Keratinocyte (primary cell): ENCODE data around the gene ZBTB1. TPM values are rescaled to one million over a fixed set of nuclear protein-coding genes. Genes with fewer than 3 reads are reported as not detected.

Experiments used
- DNase-seq: peaks from one replicate; pipeline ENCODE4 v3.0.0-alpha.2; 2011; ENCODE audit warnings: low read depth, missing footprints, low spot score
- FAIRE-seq: peaks from 2 replicates; lab custom pipeline; 2011; peaks lifted over from hg19 to GRCh38; lab: Jason Lieb, UNC
- H2AFZ ChIP-seq: 2 replicates; pipeline ENCODE4 v1.6.0; 2012; ENCODE audit warnings: low read length, control low read depth, inconsistent platforms; ENCODE audit not compliant: control insufficient read depth
- H3K27ac ChIP-seq: 2 replicates; pipeline ENCODE4 v1.5.1; 2011; ENCODE audit warnings: low read length; ENCODE audit not compliant: control insufficient read depth, insufficient read depth
- H3K27me3 ChIP-seq: 3 replicates; pipeline ENCODE4 v1.6.0; 2011; ENCODE audit warnings: low read length; ENCODE audit not compliant: control insufficient read depth, insufficient read depth; ENCODE audit errors: extremely low read depth
- H3K36me3 ChIP-seq, 2 experiments: 2 replicates in 1 of 2; 3 replicates in 1 of 2; pipeline ENCODE4 v1.5.1; 2011; ENCODE audit warnings: low read length in 2 of 2, mild to moderate bottlenecking in 1 of 2; ENCODE audit not compliant: control insufficient read depth in 2 of 2, insufficient read depth in 2 of 2; ENCODE audit errors: extremely low read depth in 1 of 2
- H3K4me1 ChIP-seq: 3 replicates; pipeline ENCODE4 v1.5.1; 2011; ENCODE audit warnings: low read length; ENCODE audit not compliant: control insufficient read depth, insufficient read depth; ENCODE audit errors: extremely low read depth
- H3K4me2 ChIP-seq: 3 replicates; pipeline ENCODE4 v1.6.0; 2011; ENCODE audit warnings: low read depth, low read length; ENCODE audit not compliant: control insufficient read depth, insufficient read depth; ENCODE audit errors: extremely low read depth
- H3K4me3 ChIP-seq, 3 experiments: fragments of 200-600 bp in 1 of 3; sonication (generic) in 1 of 3; 2 replicates in 2 of 3; 3 replicates in 1 of 3; pipeline ENCODE4 v1.5.1; 2011 to 2016; ENCODE audit warnings: low read length in 3 of 3, mild to moderate bottlenecking in 3 of 3, control low read depth in 2 of 3, inconsistent platforms in 1 of 3, low read depth in 1 of 3, mixed read lengths in 1 of 3, mixed run types in 1 of 3, moderate library complexity in 1 of 3; ENCODE audit not compliant: control insufficient read depth in 2 of 3, insufficient read depth in 2 of 3; ENCODE audit errors: extremely low read depth in 1 of 3
- H3K79me2 ChIP-seq: 2 replicates; pipeline ENCODE4 v1.6.0; 2012; ENCODE audit warnings: low read length; ENCODE audit not compliant: control insufficient read depth, insufficient read depth
- H3K9ac ChIP-seq: 3 replicates; pipeline ENCODE4 v1.6.0; 2011; ENCODE audit warnings: low read length; ENCODE audit not compliant: control insufficient read depth, insufficient read depth; ENCODE audit errors: extremely low read depth
- H3K9me1 ChIP-seq: 3 replicates; pipeline ENCODE4 v1.6.0; 2011; ENCODE audit warnings: low read length; ENCODE audit not compliant: control insufficient read depth, insufficient read depth; ENCODE audit errors: extremely low read depth
- H3K9me3 ChIP-seq: 2 replicates; pipeline ENCODE4 v1.5.1; 2012; ENCODE audit warnings: low read depth, low read length; ENCODE audit not compliant: control insufficient read depth
- H4K20me1 ChIP-seq: 3 replicates; pipeline ENCODE4 v1.6.0; 2011; ENCODE audit warnings: low read length; ENCODE audit not compliant: control insufficient read depth, insufficient read depth; ENCODE audit errors: extremely low read depth
- EZH2 ChIP-seq: IDR thresholded peaks from one replicate; pipeline ENCODE4 v1.6.1; 2012; ENCODE audit warnings: inconsistent platforms, mild to moderate bottlenecking, low read length, moderate library complexity
- dilution Hi-C: fragments of 300-500 bp; cut with MboI; formaldehyde crosslinking; loops from one replicate; pipeline ENCODE4 v1.7.0; 2020; ENCODE audit warnings: low sequenced_read_pairs; ENCODE audit not compliant: extremely low pct_ligation_motif_present
- polyA plus RNA-seq, 5 experiments: library from polyadenylated mRNA; depleted of rRNA in 3 of 5; stranded (reverse) in 3 of 5; stranded (forward) in 1 of 5; unstranded in 1 of 5; fragments of >200 nt; gene quantifications; 1 replicate in 1 of 5; 2 replicates in 3 of 5; 3 replicates in 1 of 5; pipeline versions ENCODE4 v1.2.1 to v1.2.3, GENCODE V29; 2011 to 2012; ENCODE audit warnings: missing spikeins in 2 of 5, low read depth in 1 of 5, low replicate concordance in 1 of 5
- TF ChIP-seq, protein P1 (sequence below), 3 experiments: IDR thresholded peaks in 1 of 3; conservative IDR thresholded peaks in 1 of 3; optimal IDR thresholded peaks in 1 of 3; 2 replicates in 2 of 3; 3 replicates in 1 of 3; pipeline versions ENCODE3 to v1.5.1; 2011; ENCODE audit warnings: low read length in 3 of 3, mild to moderate bottlenecking in 3 of 3, moderate library complexity in 2 of 3, control low read depth in 1 of 3, inconsistent platforms in 1 of 3; ENCODE audit not compliant: insufficient read depth in 2 of 3; ENCODE audit errors: extremely low read depth in 1 of 3

Gene ZBTB1
- polyA plus RNA-seq, 1 donor (not counting 4 experiments of a cell fraction or from before 2014, with no cell fraction given): 40.7 TPM

GRCh38 chr14:64488590-64489099, 15.9 kb upstream of the ZBTB1 start:
- Histone ChIP-seq H4K20me1 (no peaks in the 10 kb centered on the region), H2AFZ (no peak overlapping the region), H3K9ac (no peak overlapping the region), H3K4me3 (no peak overlapping the region), H3K79me2 (no peaks in the 10 kb centered on the region), H3K36me3 (peaks cover 4 to 10% of the 10 kb centered on the region in 2 experiments), H3K9me3 (no peaks in the 10 kb centered on the region), H3K9me1 (no peaks in the 10 kb centered on the region), H3K27me3 (no peaks in the 10 kb centered on the region), H3K27ac (no peak overlapping the region), H3K4me1 (no peaks in the 10 kb centered on the region), H3K4me2 (no peak overlapping the region)
- TF ChIP-seq EZH2: no peak
- TF ChIP-seq, protein P1, sequence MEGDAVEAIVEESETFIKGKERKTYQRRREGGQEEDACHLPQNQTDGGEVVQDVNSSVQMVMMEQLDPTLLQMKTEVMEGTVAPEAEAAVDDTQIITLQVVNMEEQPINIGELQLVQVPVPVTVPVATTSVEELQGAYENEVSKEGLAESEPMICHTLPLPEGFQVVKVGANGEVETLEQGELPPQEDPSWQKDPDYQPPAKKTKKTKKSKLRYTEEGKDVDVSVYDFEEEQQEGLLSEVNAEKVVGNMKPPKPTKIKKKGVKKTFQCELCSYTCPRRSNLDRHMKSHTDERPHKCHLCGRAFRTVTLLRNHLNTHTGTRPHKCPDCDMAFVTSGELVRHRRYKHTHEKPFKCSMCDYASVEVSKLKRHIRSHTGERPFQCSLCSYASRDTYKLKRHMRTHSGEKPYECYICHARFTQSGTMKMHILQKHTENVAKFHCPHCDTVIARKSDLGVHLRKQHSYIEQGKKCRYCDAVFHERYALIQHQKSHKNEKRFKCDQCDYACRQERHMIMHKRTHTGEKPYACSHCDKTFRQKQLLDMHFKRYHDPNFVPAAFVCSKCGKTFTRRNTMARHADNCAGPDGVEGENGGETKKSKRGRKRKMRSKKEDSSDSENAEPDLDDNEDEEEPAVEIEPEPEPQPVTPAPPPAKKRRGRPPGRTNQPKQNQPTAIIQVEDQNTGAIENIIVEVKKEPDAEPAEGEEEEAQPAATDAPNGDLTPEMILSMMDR (optimal IDR thresholded peaks at IDR 0.05 in 1 of 3, IDR thresholded peaks at IDR 0.05 in 1 of 3, conservative IDR thresholded peaks at IDR 0.05 in 1 of 3; ENCODE audit: extremely low read depth in 1 of 3, insufficient read depth in 2 of 3, low read length in 3 of 3): no peak
- FAIRE-seq (no peak), DNase-seq (no peak)
- dilution Hi-C loops: no loop called here

GRCh38 chr14:64491637-64492036, 12.9 kb upstream of the ZBTB1 start:
- dilution Hi-C loops: no loop called here
- Histone ChIP-seq H3K9me1 (no peaks in the 10 kb centered on the region), H3K27me3 (no peaks in the 10 kb centered on the region), H3K9ac (no peak overlapping the region), H3K79me2 (no peaks in the 10 kb centered on the region), H4K20me1 (no peaks in the 10 kb centered on the region), H3K9me3 (no peaks in the 10 kb centered on the region), H3K27ac (no peak overlapping the region), H2AFZ (no peak overlapping the region), H3K4me3 (no peak overlapping the region), H3K4me2 (no peak overlapping the region), H3K4me1 (no peaks in the 10 kb centered on the region), H3K36me3 (peaks cover 6 to 10% of the 10 kb centered on the region in 2 experiments)
- no peak for FAIRE-seq
- DNase-seq: no peak
- TF ChIP-seq, protein P1 (optimal IDR thresholded peaks at IDR 0.05 in 1 of 3, IDR thresholded peaks at IDR 0.05 in 1 of 3, conservative IDR thresholded peaks at IDR 0.05 in 1 of 3; ENCODE audit: extremely low read depth in 1 of 3, insufficient read depth in 2 of 3, low read length in 3 of 3): no peak
- TF ChIP-seq EZH2: no peak
